Esophagus squamous epithelium (tissue), 5 donors: ENCODE data around the gene RNF217. TPM values are rescaled to one million over a fixed set of nuclear protein-coding genes. Genes with fewer than 3 reads are reported as not detected.

Source experiments
- DNase-seq: peaks from one replicate; lab custom pipeline; 2025; lab: John Stamatoyannopoulos, UW
- H3K27ac ChIP-seq, 4 donors: fragments of 200-600 bp; sonication (generic); one replicate each; pipeline ENCODE4 v1.5.1; 2016 to 2019; ENCODE audit warnings: mild to moderate bottlenecking in 1 of 4
- H3K27me3 ChIP-seq, 4 donors: fragments of 200-600 bp; sonication (generic); 1 replicate in 3 of 4; 2 replicates in 1 of 4; pipeline versions ENCODE4 v1.5.1 to v1.6.0; 2017 to 2021; ENCODE audit warnings: antibody characterized with exemption in 1 of 4
- H3K36me3 ChIP-seq, 3 donors: fragments of 200-600 bp; sonication (generic); one replicate each; pipeline ENCODE4 v1.5.1; 2016 to 2019
- H3K4me1 ChIP-seq, 3 donors: fragments of 200-600 bp; sonication (generic); one replicate each; pipeline ENCODE4 v1.5.1; 2017 to 2019
- H3K4me3 ChIP-seq, 4 donors: fragments of 200-600 bp; sonication (generic); 1 replicate in 3 of 4; 2 replicates in 1 of 4; pipeline ENCODE4 v1.5.1; 2016 to 2019; ENCODE audit warnings: mild to moderate bottlenecking in 2 of 4, moderate library complexity in 1 of 4
- H3K9me3 ChIP-seq, 3 donors: fragments of 200-600 bp; sonication (generic); one replicate each; pipeline ENCODE4 v1.5.1; 2016 to 2019
- POLR2A ChIP-seq, 4 donors: fragments of 450-650 bp; IDR thresholded peaks; one replicate each; pipeline ENCODE4 v1.6.1; 2017; ENCODE audit warnings: antibody characterized with exemption in 4 of 4, mild to moderate bottlenecking in 4 of 4, moderate library complexity in 3 of 4
- WGBS, 2 donors: methylation state at CpG; one replicate each; pipeline ENCODE4 v1.1.5; 2018; 5-methylcytosine and 5-hydroxymethylcytosine counted together
- intact Hi-C: fragments of 100-400 bp; cut with DNase I; formaldehyde crosslinking; loops from one replicate; pipeline ENCODE4 v1.15.0; 2022
- total RNA-seq, 4 donors: library from RNA; depleted of rRNA; stranded (reverse); fragments of >200 nt; gene quantifications; one replicate each; pipeline ENCODE4 v1.1.0, GENCODE V29; 2016
- TF ChIP-seq, protein P1 (sequence below), 6 experiments: fragments of 450-650 bp in 4 of 6; fragments of 200-600 bp in 2 of 6; sonication (generic) in 2 of 6; IDR thresholded peaks; one replicate each; pipeline ENCODE4 v1.5.1; 2016 to 2019; ENCODE audit warnings: antibody characterized with exemption in 6 of 6, mild to moderate bottlenecking in 4 of 6, moderate library complexity in 4 of 6
- donor health status: DM: yes; HTN: yes; CAD: no.

The RNF217 gene
- total RNA-seq, 4 donors from 2014 or later = 9.1 to 26.3 (median 15.4) TPM

- no peak for DNase-seq
- H3K27ac ChIP-seq = no peak overlapping the region
- TF ChIP-seq POLR2A (IDR thresholded peaks at IDR 0.05) = no peak
- TF ChIP-seq, protein P1, sequence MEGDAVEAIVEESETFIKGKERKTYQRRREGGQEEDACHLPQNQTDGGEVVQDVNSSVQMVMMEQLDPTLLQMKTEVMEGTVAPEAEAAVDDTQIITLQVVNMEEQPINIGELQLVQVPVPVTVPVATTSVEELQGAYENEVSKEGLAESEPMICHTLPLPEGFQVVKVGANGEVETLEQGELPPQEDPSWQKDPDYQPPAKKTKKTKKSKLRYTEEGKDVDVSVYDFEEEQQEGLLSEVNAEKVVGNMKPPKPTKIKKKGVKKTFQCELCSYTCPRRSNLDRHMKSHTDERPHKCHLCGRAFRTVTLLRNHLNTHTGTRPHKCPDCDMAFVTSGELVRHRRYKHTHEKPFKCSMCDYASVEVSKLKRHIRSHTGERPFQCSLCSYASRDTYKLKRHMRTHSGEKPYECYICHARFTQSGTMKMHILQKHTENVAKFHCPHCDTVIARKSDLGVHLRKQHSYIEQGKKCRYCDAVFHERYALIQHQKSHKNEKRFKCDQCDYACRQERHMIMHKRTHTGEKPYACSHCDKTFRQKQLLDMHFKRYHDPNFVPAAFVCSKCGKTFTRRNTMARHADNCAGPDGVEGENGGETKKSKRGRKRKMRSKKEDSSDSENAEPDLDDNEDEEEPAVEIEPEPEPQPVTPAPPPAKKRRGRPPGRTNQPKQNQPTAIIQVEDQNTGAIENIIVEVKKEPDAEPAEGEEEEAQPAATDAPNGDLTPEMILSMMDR (IDR thresholded peaks at IDR 0.05) = no peak
- H3K4me1 ChIP-seq = no peaks in the 10 kb centered on the region
- intact Hi-C loops = no loop called here
- H3K27me3 ChIP-seq = no peaks in the 10 kb centered on the region
- no peaks in the 10 kb centered on the region for H3K9me3 ChIP-seq
- H3K4me3 ChIP-seq = no peak overlapping the region
- WGBS, 2 donors = 80 to 97% methylated on average over 3 of the region's 3 CpGs
- H3K36me3 ChIP-seq = peaks cover 0 to 49% (median 7%) of the 10 kb centered on the region in 3 donors
Measured at GRCh38 chr6:125076482-125076742, 114.2 kb downstream of the RNF217 start.

GRCh38 chr6:125077453-125077852, 115.2 kb downstream of the RNF217 start:
- WGBS, 2 donors = 89 to 91% methylated on average over 4 of the region's 4 CpGs

DNA sequence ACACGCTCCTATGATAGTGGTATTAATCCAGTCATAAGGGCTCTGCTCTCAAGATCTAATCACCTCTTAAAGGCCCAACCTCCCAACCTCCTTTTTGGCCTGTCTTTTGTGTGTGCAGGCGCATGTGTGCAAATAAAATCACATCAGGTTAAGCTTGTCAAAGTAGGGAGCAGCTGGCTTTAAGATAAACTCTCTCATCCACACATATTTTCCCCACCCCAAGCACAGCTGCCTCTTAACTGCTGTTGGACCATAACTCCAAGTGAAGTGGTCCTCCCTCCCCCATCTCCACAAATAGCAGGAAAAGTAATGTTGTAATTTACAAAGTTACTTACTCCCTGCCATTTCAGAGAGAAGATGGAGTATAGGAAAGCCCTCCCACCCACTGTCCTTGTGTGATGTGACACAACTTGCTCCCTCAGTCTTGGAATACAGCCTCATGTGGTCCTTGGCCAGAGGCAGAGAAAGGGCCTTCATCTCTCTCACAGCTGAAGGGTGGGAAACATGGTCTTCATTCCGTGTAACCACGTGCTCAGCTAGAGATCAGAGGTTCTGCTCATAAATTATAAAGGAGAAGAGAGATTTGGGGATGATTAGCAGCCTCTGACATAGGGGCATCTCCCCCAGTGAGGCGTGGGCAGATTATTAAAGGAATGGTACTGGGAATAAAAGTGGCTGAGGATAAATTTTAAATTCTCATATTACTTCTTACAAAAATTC, 116.5 kb downstream of the RNF217 start:
- H3K36me3 ChIP-seq = peaks cover 0 to 63% (median 12%) of the 10 kb centered on the region in 3 donors

More at GRCh38 chr6:125077453-125077852, 115.2 kb downstream of the RNF217 start:
- H3K36me3 ChIP-seq = peaks cover 0 to 57% (median 7%) of the 10 kb centered on the region in 3 donors
- no peak for DNase-seq
- H3K4me3 ChIP-seq = no peak overlapping the region
- TF ChIP-seq, protein P1 (IDR thresholded peaks at IDR 0.05) = no peak
- TF ChIP-seq POLR2A (IDR thresholded peaks at IDR 0.05) = no peak
- intact Hi-C loops = no loop called here
- H3K4me1 ChIP-seq = no peaks in the 10 kb centered on the region
- no peaks in the 10 kb centered on the region for H3K27me3 ChIP-seq
- no peaks in the 10 kb centered on the region for H3K9me3 ChIP-seq
- H3K27ac ChIP-seq = no peak overlapping the region

DNA sequence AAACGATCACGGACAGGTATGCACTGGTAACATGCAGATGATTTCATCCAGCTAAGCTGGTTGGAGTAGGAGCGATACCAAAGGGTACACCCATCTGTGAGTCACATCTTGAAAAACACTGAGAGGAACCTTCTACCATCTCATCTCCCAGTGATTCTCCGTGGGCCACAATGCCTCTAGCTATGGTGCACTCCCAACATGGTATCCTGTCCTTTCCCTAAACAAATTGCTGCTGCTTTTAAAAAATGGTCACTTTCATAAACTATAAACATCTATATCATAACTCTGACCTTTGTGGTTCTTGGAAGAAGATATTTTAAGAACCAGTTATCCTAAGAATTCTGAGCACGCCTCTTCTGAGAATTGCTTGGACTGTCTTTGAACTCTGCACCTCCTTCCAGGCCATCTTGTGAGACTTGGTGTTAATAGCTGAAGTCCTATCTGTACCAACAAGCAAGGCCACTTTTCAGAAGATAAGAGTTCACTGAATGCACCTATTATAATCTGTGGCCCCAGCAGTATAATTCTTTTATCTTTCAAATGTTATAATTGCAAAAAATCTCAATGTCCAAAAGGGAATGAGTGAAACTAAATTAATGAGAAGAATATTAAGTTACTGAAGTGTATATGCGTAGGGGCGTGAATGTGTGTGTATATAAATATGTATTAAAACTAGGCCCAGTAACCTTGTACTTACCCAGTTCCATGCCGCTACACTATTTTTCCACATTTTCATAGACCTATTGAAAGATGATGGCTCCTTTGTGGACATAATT, 120.9 kb downstream of the RNF217 start:
- no peak for DNase-seq
- peak overlapping the region in 3 of 4 donors; percentile 10 to 31 (median 16) for H3K27ac ChIP-seq
- intact Hi-C loops = no loop called here
- peaks cover 0 to 45% (median 5%) of the 10 kb centered on the region in 3 donors for H3K36me3 ChIP-seq
- WGBS, 2 donors = 70 to 73% methylated on average over 8 of the region's 8 CpGs
- H3K27me3 ChIP-seq = no peaks in the 10 kb centered on the region
- H3K9me3 ChIP-seq = no peaks in the 10 kb centered on the region
- H3K4me1 ChIP-seq = no peaks in the 10 kb centered on the region
- no peak for TF ChIP-seq POLR2A (IDR thresholded peaks at IDR 0.05)
- TF ChIP-seq, protein P1 (IDR thresholded peaks at IDR 0.05) = no peak
- no peak overlapping the region for H3K4me3 ChIP-seq

More for the DNA sequence above, 116.5 kb downstream of the RNF217 start:
- 84 to 86% methylated on average over 5 of the region's 5 CpGs for WGBS, 2 donors
- Histone ChIP-seq H3K27me3 (no peaks in the 10 kb centered on the region), H3K9me3 (no peaks in the 10 kb centered on the region), H3K27ac (no peak overlapping the region), H3K4me3 (no peak overlapping the region), H3K4me1 (no peaks in the 10 kb centered on the region)
- no peak for TF ChIP-seq POLR2A (IDR thresholded peaks at IDR 0.05)
- TF ChIP-seq, protein P1 (IDR thresholded peaks at IDR 0.05) = no peak
- DNase-seq = no peak
- intact Hi-C loops = no loop called here

GRCh38 chr6:125083684-125083990, 121.4 kb downstream of the RNF217 start:
- Histone ChIP-seq H3K9me3 (no peaks in the 10 kb centered on the region), H3K4me1 (no peaks in the 10 kb centered on the region), H3K27ac (no peak overlapping the region), H3K27me3 (no peaks in the 10 kb centered on the region), H3K4me3 (no peak overlapping the region), H3K36me3 (peaks cover 0 to 40% (median 5%) of the 10 kb centered on the region in 3 donors)
- TF ChIP-seq, protein P1 (IDR thresholded peaks at IDR 0.05) = no peak
- no peak for TF ChIP-seq POLR2A (IDR thresholded peaks at IDR 0.05)
- WGBS, 2 donors = 79 to 87% methylated on average over 2 of the region's 2 CpGs
- intact Hi-C loops = no loop called here
- no peak for DNase-seq
